Neural cell (in vitro differentiated cells): ENCODE data around the gene TRPM5. TPM values are rescaled to one million over a fixed set of nuclear protein-coding genes. Genes with fewer than 3 reads are reported as not detected.

Experiments
- H2AFZ ChIP-seq: fragments of 200-600, 300-800 bp; sonication (generic), shearing (Covaris generic); 2 replicates; pipeline ENCODE4 v1.6.0; 2014; ENCODE audit warnings: low read depth, mild to moderate bottlenecking, antibody characterized with exemption, low read length, moderate library complexity
- H3F3A ChIP-seq: fragments of 200-600 bp; shearing (Covaris generic); 2 replicates; pipeline ENCODE4 v1.6.1; 2016; ENCODE audit warnings: mild to moderate bottlenecking, moderate library complexity, mixed read lengths, antibody characterized with exemption, low read length; ENCODE audit not compliant: insufficient read depth, poor library complexity, severe bottlenecking
- H3K27ac ChIP-seq: fragments of 200-600, 300-800 bp; sonication (generic), shearing (Covaris generic); 2 replicates; pipeline ENCODE4 v1.5.1; 2014; ENCODE audit warnings: mild to moderate bottlenecking, low read length, moderate library complexity
- H3K27me3 ChIP-seq: fragments of 300-800, 200-600 bp; sonication (generic), shearing (Covaris generic); 2 replicates; pipeline ENCODE4 v1.6.0; 2014; ENCODE audit warnings: mild to moderate bottlenecking, low read depth, low read length, moderate library complexity; ENCODE audit not compliant: insufficient read depth
- H3K36me3 ChIP-seq: fragments of 300-800, 200-600 bp; sonication (generic), shearing (Covaris generic); 2 replicates; pipeline ENCODE4 v1.5.1; 2014; ENCODE audit warnings: mild to moderate bottlenecking, antibody characterized with exemption, low read length, moderate library complexity; ENCODE audit not compliant: insufficient read depth
- H3K4me2 ChIP-seq: fragments of 300-800, 200-600 bp; sonication (generic), shearing (Covaris generic); 2 replicates; pipeline ENCODE4 v1.6.0; 2014; ENCODE audit warnings: mild to moderate bottlenecking, low read length
- H3K4me3 ChIP-seq: fragments of 300-800, 200-600 bp; sonication (generic), shearing (Covaris generic); 2 replicates; pipeline ENCODE4 v1.5.1; 2014; ENCODE audit warnings: mild to moderate bottlenecking, low read length, moderate library complexity
- H3K79me2 ChIP-seq: fragments of 200-600 bp; shearing (Covaris generic); replicated peaks from 2 replicates; pipeline ENCODE4 v1.6.0; 2014; ENCODE audit warnings: mild to moderate bottlenecking, low read length, moderate library complexity; ENCODE audit not compliant: insufficient read depth
- H3K9ac ChIP-seq: fragments of 300-800, 200-600 bp; sonication (generic), shearing (Covaris generic); 2 replicates; pipeline ENCODE4 v1.6.1; 2016; ENCODE audit warnings: mild to moderate bottlenecking, low read length, mixed read lengths
- H3K9me2 ChIP-seq: fragments of 200-600 bp; shearing (Covaris generic); 2 replicates; pipeline ENCODE4 v1.6.1; 2016; ENCODE audit warnings: mild to moderate bottlenecking, low read length, mixed read lengths; ENCODE audit not compliant: insufficient read depth
- H3K9me3 ChIP-seq: fragments of 200-600, 300-800 bp; sonication (generic), shearing (Covaris generic); 2 replicates; pipeline ENCODE4 v1.6.1; 2016; ENCODE audit warnings: mild to moderate bottlenecking, mixed run types, low read length, moderate library complexity, mixed read lengths
- H4K20me1 ChIP-seq: fragments of 200-600 bp; shearing (Covaris generic); 2 replicates; pipeline ENCODE4 v1.6.1; 2016; ENCODE audit warnings: mild to moderate bottlenecking, mixed run types; ENCODE audit not compliant: insufficient read depth
- EP300 ChIP-seq: fragments of 450-650 bp; conservative IDR thresholded peaks from 2 replicates; pipeline ENCODE4 v1.6.1; 2014; ENCODE audit warnings: antibody characterized with exemption, mild to moderate bottlenecking, moderate library complexity; ENCODE audit not compliant: poor library complexity, severe bottlenecking
- EZH2 ChIP-seq: fragments of 200-600, 300-800 bp; shearing (Covaris generic), sonication (generic); IDR thresholded peaks from 2 replicates; pipeline ENCODE4 v1.6.1; 2014; ENCODE audit warnings: antibody characterized with exemption, low read length, borderline replicate concordance, mild to moderate bottlenecking; ENCODE audit not compliant: insufficient read depth, poor library complexity, severe bottlenecking
- MXI1 ChIP-seq: fragments of 450-650 bp; conservative IDR thresholded peaks from 2 replicates; pipeline ENCODE4 v1.6.1; 2014; ENCODE audit warnings: antibody characterized with exemption, mild to moderate bottlenecking; ENCODE audit not compliant: poor library complexity, severe bottlenecking
- POLR2AphosphoS5 ChIP-seq: IDR thresholded peaks from 2 replicates; pipeline ENCODE4 v1.6.1; 2012
- RAD21 ChIP-seq: fragments of 450-650 bp; conservative IDR thresholded peaks from 2 replicates; pipeline ENCODE4 v1.6.1; 2014; ENCODE audit warnings: antibody characterized with exemption, mild to moderate bottlenecking, moderate library complexity
- REST ChIP-seq: IDR thresholded peaks from 2 replicates; pipeline ENCODE4 v1.6.1; 2012; ENCODE audit warnings: borderline replicate concordance
- SMC3 ChIP-seq: fragments of 450-650 bp; conservative IDR thresholded peaks from 2 replicates; pipeline ENCODE4 v1.6.1; 2014; ENCODE audit warnings: antibody characterized with exemption, mild to moderate bottlenecking, moderate library complexity; ENCODE audit not compliant: poor library complexity
- TAF1 ChIP-seq: IDR thresholded peaks from 2 replicates; pipeline ENCODE4 v1.6.1; 2012; ENCODE audit warnings: low read depth
- polyA plus RNA-seq: library from polyadenylated mRNA; depleted of rRNA; stranded (reverse); fragments of >200 nt; gene quantifications from 2 replicates; pipeline ENCODE4 v1.2.3, GENCODE V29; 2014
- TF ChIP-seq, protein P1 (sequence below): fragments of 450-650 bp; IDR thresholded peaks from 2 replicates; pipeline ENCODE4 v1.5.1; 2014; ENCODE audit warnings: antibody characterized with exemption, mild to moderate bottlenecking, moderate library complexity; ENCODE audit not compliant: poor library complexity, severe bottlenecking

Gene TRPM5
- polyA plus RNA-seq, 1 donor from 2014 or later = not detected

DNA sequence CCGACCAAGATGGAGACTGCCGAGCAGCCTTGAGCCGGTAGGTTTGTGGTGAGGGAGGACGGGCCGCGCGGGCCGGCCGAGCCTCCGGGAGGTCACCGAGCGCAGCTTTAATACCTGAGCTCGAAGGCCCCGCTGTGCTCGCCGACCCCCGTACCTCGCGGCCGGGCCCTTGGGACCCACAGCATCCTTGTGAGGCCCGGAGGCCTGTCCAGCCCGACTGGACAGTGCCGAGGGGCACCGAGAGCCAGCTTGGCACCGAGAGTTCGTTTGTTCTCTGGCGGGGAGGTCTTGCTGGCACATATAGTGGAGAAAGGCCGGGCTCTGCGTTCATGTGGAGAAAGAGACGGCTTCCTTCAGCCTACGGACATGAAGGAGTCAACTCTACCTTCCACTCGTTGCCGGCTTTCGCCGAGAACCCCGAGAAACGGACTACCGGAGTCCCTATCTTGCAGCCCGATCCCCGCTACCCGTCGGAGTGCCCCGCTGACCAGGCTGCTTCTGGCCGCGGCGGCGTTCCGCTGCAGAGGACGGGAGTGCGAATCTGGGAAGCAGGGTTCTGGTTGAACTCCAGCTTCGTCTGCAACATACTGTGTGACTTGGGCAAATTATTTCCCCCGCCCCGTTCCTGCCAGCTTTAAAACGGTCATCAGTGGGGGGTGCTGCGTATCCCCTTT is 43.4 kb downstream of the TRPM5 start:
- H2AFZ ChIP-seq = peak overlapping the region; percentile 18

DNA sequence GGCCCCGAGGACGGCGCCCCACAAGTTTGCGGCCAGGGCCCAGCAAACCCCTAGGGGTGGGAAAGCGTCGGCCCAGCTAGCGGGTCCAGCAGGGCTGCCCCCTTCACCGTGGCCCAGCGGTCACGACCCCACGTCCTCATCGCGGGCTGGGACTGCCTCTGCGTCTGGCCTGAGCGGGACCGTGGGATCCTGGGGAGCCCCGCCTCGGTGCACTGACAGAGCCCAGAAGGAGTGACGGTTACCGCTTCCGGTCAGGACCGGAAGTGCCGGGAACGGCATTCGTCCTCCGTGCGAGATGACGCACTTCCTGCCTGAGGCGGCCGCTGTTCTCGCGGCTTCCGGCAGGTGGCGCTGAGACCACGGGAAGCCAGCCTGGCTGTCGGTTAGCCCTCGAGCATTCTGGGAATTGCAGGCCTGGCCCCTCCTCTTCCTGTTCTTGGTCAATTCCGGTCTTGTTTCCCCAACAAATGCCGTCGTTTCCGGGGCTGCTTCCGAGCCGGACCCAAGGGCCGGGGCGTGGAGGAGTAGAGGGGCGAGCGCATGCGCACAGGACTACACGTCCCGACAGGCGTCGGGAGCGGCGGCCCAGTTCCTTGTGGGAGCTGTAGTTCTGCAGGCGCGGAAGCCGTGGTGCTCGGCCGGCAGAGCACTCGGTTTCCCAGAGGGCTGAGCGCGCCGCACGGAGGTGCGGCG is 44.1 kb downstream of the TRPM5 start, which contains the start of gene TSSC4:
TSS of gene TSSC4 (plus strand) at position 682 of the 693 bp plus-strand sequence. CDS start 1,884 bp downstream, outside the sequence.
- H3K9ac ChIP-seq = peak within 1 kb of the TSS; percentile 98
- H3K9me2 ChIP-seq = no peaks in the 10 kb centered on the region
- H3K27me3 ChIP-seq = no peaks in the 10 kb centered on the region
- no peaks in the 10 kb centered on the region for H4K20me1 ChIP-seq
- H3K36me3 ChIP-seq = no peaks in the 10 kb centered on the region
- peak within 1 kb of the TSS; percentile 86 for H3K4me3 ChIP-seq
- H3K79me2 ChIP-seq = peaks cover 13% of the 10 kb centered on the region
- no peaks in the 10 kb centered on the region for H3F3A ChIP-seq
- peak within 1 kb of the TSS; percentile 99 for H3K4me2 ChIP-seq
- H2AFZ ChIP-seq = peak within 1 kb of the TSS; percentile 86
- no peaks in the 10 kb centered on the region for H3K9me3 ChIP-seq
- peak within 1 kb of the TSS; percentile 94 for H3K27ac ChIP-seq
- TF ChIP-seq EP300 = peak; percentile 84
- TF ChIP-seq RAD21 = peak; percentile 94
- TF ChIP-seq TAF1 = peak; percentile 91
- TF ChIP-seq, protein P1, sequence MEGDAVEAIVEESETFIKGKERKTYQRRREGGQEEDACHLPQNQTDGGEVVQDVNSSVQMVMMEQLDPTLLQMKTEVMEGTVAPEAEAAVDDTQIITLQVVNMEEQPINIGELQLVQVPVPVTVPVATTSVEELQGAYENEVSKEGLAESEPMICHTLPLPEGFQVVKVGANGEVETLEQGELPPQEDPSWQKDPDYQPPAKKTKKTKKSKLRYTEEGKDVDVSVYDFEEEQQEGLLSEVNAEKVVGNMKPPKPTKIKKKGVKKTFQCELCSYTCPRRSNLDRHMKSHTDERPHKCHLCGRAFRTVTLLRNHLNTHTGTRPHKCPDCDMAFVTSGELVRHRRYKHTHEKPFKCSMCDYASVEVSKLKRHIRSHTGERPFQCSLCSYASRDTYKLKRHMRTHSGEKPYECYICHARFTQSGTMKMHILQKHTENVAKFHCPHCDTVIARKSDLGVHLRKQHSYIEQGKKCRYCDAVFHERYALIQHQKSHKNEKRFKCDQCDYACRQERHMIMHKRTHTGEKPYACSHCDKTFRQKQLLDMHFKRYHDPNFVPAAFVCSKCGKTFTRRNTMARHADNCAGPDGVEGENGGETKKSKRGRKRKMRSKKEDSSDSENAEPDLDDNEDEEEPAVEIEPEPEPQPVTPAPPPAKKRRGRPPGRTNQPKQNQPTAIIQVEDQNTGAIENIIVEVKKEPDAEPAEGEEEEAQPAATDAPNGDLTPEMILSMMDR = peak; percentile 100
- peak; percentile 92 for TF ChIP-seq SMC3
- peak; percentile 70 for TF ChIP-seq MXI1

More for the DNA sequence above, 43.4 kb downstream of the TRPM5 start:
- H4K20me1 ChIP-seq = no peaks in the 10 kb centered on the region
- H3K9ac ChIP-seq = peak overlapping the region; percentile 96
- no peaks in the 10 kb centered on the region for H3K9me2 ChIP-seq
- H3K4me3 ChIP-seq = peak overlapping the region; percentile 86
- peak overlapping the region; percentile 99 for H3K4me2 ChIP-seq
- no peaks in the 10 kb centered on the region for H3K27me3 ChIP-seq
- peak overlapping the region; percentile 85 for H3K27ac ChIP-seq
- TF ChIP-seq EZH2 (no peak), REST (peak; percentile 17), POLR2AphosphoS5 (peak; percentile 72), EP300 (no peak), SMC3 (no peak), MXI1 (peak; percentile 42), RAD21 (no peak), TAF1 (no peak)
- TF ChIP-seq, protein P1 = no peak
- no peaks in the 10 kb centered on the region for H3K36me3 ChIP-seq
- no peaks in the 10 kb centered on the region for H3K9me3 ChIP-seq
- no peaks in the 10 kb centered on the region for H3F3A ChIP-seq
- peaks cover 13% of the 10 kb centered on the region for H3K79me2 ChIP-seq
